Measurements from ENCODE around the gene CTRB2. TPM values are rescaled to one million over a fixed set of nuclear protein-coding genes. Genes with fewer than 3 reads are reported as not detected.
"Not testable (repeated sequence)": the region's sequence is repeated elsewhere in the genome, so short reads cannot be mapped to it uniquely, and the experiment has no call there.

The CTRB2 gene
- total RNA-seq, 1 donor from 2014 or later, result not detected

DNA sequence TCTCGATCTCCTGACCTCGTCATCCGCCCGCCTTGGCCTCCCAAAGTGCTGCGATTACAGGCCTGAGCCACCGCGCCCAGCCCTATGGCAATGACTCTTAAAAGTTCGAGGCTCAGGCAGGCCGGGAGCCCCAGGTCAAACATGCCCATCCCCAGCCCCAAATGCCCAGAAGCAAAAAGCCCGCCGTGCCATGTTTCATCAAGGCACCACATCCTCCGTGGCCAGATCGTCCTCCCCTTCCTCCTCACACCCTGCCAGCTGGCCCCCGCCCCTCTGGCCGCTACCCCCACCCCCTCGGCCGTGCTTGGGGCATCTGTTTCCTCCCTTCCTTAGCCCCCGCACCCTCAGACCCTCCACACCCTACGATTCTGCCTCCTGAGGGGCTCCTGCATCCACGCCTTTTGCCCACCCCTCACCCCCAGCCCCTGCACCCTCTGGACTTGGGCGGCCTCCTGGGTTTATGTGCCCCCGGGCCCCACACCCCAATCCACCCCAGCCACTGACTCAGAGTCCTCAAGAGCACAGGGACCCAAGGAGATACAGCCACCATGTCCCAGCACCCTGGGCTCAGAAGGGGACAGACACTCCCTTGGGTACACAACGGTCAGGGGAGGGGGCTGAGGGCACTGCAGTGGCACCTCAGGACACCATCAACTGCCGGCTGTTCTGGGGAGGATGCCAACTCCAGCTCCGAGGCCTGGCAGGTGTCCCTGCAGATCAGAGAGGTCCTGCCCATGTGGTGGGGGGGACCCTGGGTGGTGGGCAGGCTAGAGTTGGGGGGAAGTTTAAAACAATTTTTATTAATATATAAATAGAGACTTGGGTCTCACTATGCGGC lies 18.9 kb upstream of the CTRB2 start:
- Mint-ChIP-seq H3K36me3 (peaks cover 3% of the 10 kb centered on the region), H3K27me3 (ENCODE audit: insufficient read depth, low read depth) (peaks cover 3% of the 10 kb centered on the region), H3K9me3 (no peaks in the 10 kb centered on the region), H3K27ac (no peak overlapping the region), H3K4me3 (peak overlapping the region; percentile 59), H3K4me1 (peaks cover 3% of the 10 kb centered on the region)
- no peaks in the 10 kb centered on the region for H3K9me3 ChIP-seq (ENCODE audit: low read depth)
- TF ChIP-seq EZH2 (IDR thresholded peaks at IDR 0.05) (no peak), EZH2phosphoT487 (IDR thresholded peaks at IDR 0.05) (no peak)
- TF ChIP-seq, protein P1, sequence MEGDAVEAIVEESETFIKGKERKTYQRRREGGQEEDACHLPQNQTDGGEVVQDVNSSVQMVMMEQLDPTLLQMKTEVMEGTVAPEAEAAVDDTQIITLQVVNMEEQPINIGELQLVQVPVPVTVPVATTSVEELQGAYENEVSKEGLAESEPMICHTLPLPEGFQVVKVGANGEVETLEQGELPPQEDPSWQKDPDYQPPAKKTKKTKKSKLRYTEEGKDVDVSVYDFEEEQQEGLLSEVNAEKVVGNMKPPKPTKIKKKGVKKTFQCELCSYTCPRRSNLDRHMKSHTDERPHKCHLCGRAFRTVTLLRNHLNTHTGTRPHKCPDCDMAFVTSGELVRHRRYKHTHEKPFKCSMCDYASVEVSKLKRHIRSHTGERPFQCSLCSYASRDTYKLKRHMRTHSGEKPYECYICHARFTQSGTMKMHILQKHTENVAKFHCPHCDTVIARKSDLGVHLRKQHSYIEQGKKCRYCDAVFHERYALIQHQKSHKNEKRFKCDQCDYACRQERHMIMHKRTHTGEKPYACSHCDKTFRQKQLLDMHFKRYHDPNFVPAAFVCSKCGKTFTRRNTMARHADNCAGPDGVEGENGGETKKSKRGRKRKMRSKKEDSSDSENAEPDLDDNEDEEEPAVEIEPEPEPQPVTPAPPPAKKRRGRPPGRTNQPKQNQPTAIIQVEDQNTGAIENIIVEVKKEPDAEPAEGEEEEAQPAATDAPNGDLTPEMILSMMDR (IDR thresholded peaks at IDR 0.05), result no peak
- no peak overlapping the region for H3K27ac ChIP-seq
- H3K4me3 ChIP-seq, result no peak overlapping the region
- no peaks in the 10 kb centered on the region for H3K36me3 ChIP-seq
- no peak overlapping the region for H3K9ac ChIP-seq
- H4K20me1 ChIP-seq (ENCODE audit: low read depth), result no peaks in the 10 kb centered on the region
- no peaks in the 10 kb centered on the region for H3K27me3 ChIP-seq
- no peak overlapping the region for H3K4me2 ChIP-seq
- no peaks in the 10 kb centered on the region for H3K4me1 ChIP-seq
- H3F3A ChIP-seq (ENCODE audit: low read depth), result no peaks in the 10 kb centered on the region
- no peak for DNase-seq (ENCODE audit: low spot score)
- no peak overlapping the region for H2AFZ ChIP-seq (replicated peaks)
- H3K79me2 ChIP-seq (ENCODE audit: low read depth), result no peaks in the 10 kb centered on the region

DNA sequence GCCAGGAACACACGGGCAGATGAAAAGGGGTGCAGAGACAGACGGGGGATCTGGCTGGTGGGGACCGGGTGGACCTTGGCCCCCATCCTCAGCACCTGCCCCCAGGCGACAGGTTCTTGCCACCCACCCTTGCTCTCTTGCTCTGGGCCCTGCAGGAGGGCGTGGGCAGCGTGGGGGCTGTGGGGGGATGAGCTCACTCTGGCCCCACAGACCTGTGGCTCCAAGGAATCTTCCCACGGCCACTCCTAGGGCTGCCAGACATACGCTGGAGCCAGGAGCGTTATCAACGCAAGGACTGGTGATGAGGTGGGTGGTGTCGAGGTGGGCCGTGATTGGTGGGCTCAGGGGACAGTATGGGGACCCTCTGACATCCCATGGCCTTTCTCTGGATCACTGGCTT lies 18.1 kb upstream of the CTRB2 start:
- Histone ChIP-seq H3K4me2 (no peak overlapping the region), H3K27me3 (no peaks in the 10 kb centered on the region), H3K9me3 (ENCODE audit: low read depth) (no peaks in the 10 kb centered on the region), H3K9ac (no peak overlapping the region), H3K27ac (no peak overlapping the region), H3F3A (ENCODE audit: low read depth) (no peaks in the 10 kb centered on the region), H3K4me1 (no peaks in the 10 kb centered on the region), H3K4me3 (no peak overlapping the region), H3K79me2 (ENCODE audit: low read depth) (no peaks in the 10 kb centered on the region), H2AFZ (replicated peaks) (no peak overlapping the region), H3K36me3 (no peaks in the 10 kb centered on the region), H4K20me1 (ENCODE audit: low read depth) (no peaks in the 10 kb centered on the region)
- Mint-ChIP-seq H3K9me3 (no peaks in the 10 kb centered on the region), H3K27me3 (ENCODE audit: insufficient read depth, low read depth) (peaks cover 3% of the 10 kb centered on the region), H3K4me3 (no peak overlapping the region), H3K4me1 (peaks cover 3% of the 10 kb centered on the region), H3K27ac (no peak overlapping the region), H3K36me3 (no peaks in the 10 kb centered on the region)
- no peak for DNase-seq (ENCODE audit: low spot score)
- TF ChIP-seq EZH2phosphoT487 (IDR thresholded peaks at IDR 0.05) (no peak), EZH2 (IDR thresholded peaks at IDR 0.05) (no peak)
- TF ChIP-seq, protein P1 (IDR thresholded peaks at IDR 0.05), result no peak

DNA sequence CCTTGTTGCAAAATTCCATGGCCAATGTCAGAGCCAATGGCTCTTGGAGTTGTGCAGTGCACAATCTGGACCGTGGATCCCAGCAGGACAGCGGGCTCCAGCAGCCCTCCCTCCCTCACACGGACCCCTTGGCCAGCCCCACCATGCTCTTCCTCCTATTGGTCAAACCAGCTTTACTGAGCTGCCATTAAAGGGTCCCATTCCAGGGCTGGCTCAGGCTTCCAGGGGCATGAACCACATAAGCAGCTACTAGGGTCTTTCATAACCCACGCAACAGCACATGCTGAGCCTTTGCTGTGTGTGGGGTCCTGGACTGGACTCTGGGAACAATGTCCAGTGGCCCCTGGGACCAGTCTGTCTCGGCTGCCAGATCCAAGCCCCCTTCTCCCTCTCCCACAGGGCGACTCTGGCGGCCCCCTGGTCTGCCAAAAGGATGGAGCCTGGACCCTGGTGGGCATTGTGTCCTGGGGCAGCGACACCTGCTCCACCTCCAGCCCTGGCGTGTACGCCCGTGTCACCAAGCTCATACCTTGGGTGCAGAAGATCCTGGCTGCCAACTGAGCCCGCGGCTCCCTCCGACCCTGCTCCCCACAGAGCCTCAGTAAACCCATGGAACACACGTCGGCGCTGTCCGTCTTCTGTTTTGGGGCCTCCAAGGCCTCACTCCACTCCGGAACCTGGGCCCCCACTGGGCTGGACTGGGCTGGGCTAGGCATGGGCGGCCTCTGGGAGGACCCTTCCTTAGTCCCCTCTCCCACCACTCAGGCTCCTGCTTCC lies 17.5 kb upstream of the CTRB2 start:
- Histone ChIP-seq H4K20me1 (ENCODE audit: low read depth) (no peaks in the 10 kb centered on the region), H2AFZ (replicated peaks) (no peak overlapping the region), H3K4me2 (no peak overlapping the region), H3K4me3 (no peak overlapping the region), H3K79me2 (ENCODE audit: low read depth) (no peaks in the 10 kb centered on the region), H3K36me3 (no peaks in the 10 kb centered on the region), H3K27ac (no peak overlapping the region), H3K9me3 (ENCODE audit: low read depth) (no peaks in the 10 kb centered on the region), H3K27me3 (no peaks in the 10 kb centered on the region), H3K9ac (no peak overlapping the region), H3F3A (ENCODE audit: low read depth) (no peaks in the 10 kb centered on the region), H3K4me1 (no peaks in the 10 kb centered on the region)
- no peak for DNase-seq (ENCODE audit: low spot score)
- H3K4me1 Mint-ChIP-seq, result peaks cover 3% of the 10 kb centered on the region
- H3K27ac Mint-ChIP-seq, result no peak overlapping the region
- H3K4me3 Mint-ChIP-seq, result no peak overlapping the region
- H3K27me3 Mint-ChIP-seq (ENCODE audit: insufficient read depth, low read depth), result peaks cover 3% of the 10 kb centered on the region
- H3K36me3 Mint-ChIP-seq, result no peaks in the 10 kb centered on the region
- H3K9me3 Mint-ChIP-seq, result no peaks in the 10 kb centered on the region
- TF ChIP-seq, protein P1 (IDR thresholded peaks at IDR 0.05), result no peak
- TF ChIP-seq EZH2phosphoT487 (IDR thresholded peaks at IDR 0.05) (no peak), EZH2 (IDR thresholded peaks at IDR 0.05) (no peak)

DNA sequence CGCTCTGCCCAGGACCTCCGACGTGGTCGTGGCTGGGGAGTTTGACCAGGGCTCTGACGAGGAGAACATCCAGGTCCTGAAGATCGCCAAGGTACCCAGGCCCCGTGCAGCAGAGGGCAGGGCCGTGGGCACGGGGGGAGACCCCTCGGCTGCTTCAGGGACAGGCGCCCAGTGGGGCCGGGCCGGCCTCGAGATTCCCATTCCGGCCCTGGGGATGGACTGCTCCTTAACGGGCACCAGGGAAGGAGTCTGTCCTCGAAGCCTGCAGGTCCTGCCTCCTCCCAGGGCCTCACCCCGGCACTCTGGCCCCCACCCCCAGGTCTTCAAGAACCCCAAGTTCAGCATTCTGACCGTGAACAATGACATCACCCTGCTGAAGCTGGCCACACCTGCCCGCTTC lies 16.2 kb upstream of the CTRB2 start:
- H3K4me3 Mint-ChIP-seq; DNase-seq (ENCODE audit: low spot score); H2AFZ ChIP-seq (replicated peaks); H3K27ac ChIP-seq; H3K36me3 ChIP-seq; H4K20me1 ChIP-seq (ENCODE audit: low read depth); H3K79me2 ChIP-seq (ENCODE audit: low read depth); H3K4me2 ChIP-seq; H3K4me1 Mint-ChIP-seq; H3K9ac ChIP-seq; H3K36me3 Mint-ChIP-seq; H3K4me1 ChIP-seq; H3K9me3 Mint-ChIP-seq; H3K9me3 ChIP-seq (ENCODE audit: low read depth); H3K27ac Mint-ChIP-seq; H3K4me3 ChIP-seq; H3F3A ChIP-seq (ENCODE audit: low read depth); H3K27me3 Mint-ChIP-seq (ENCODE audit: insufficient read depth, low read depth); H3K27me3 ChIP-seq: not testable (repeated sequence)

All from neural progenitor cell (in vitro differentiated cells).